WTC11 (cell line): ENCODE measurements around the gene SENP1. TPM values are rescaled to one million over a fixed set of nuclear protein-coding genes. Genes with fewer than 3 reads are reported as not detected.

ENCODE experiments used
- ATAC-seq: fragments of 200-7000 bp; cut with Tn5 transposase; 2 replicates; pipeline ENCODE4 v1.10.0; 2021; ENCODE audit warnings: mild to moderate bottlenecking, moderate library complexity
- CTCF ChIA-PET: fragments of 300-600 bp; sonication (Branson Sonifier 250); formaldehyde crosslinking; loops from one replicate; lab custom pipeline; 2021; ENCODE audit warnings: antibody characterized with exemption; lab: Charles Lee
- POLR2A ChIA-PET: fragments of 350-600 bp; sonication (Branson Sonifier 250); formaldehyde crosslinking; loops from one replicate; lab custom pipeline; 2021; ENCODE audit warnings: antibody characterized with exemption; lab: Charles Lee
- DNase-seq: peaks from one replicate; pipeline ENCODE4 v3.0.0; 2021; ENCODE audit warnings: low spot score
- H3K27ac Mint-ChIP-seq: 2 replicates; pipeline ENCODE4 v1.8.0; 2021; ENCODE audit warnings: mixed read lengths
- H3K27me3 Mint-ChIP-seq: 2 replicates; pipeline ENCODE4 v1.8.0; 2021; ENCODE audit warnings: low read depth, mild to moderate bottlenecking, moderate library complexity, mixed read lengths
- H3K36me3 Mint-ChIP-seq: 2 replicates; pipeline ENCODE4 v1.8.0; 2021; ENCODE audit warnings: mixed read lengths
- H3K4me1 Mint-ChIP-seq: 2 replicates; pipeline ENCODE4 v1.8.0; 2022; ENCODE audit warnings: mixed read lengths
- H3K4me3 Mint-ChIP-seq: 2 replicates; pipeline ENCODE4 v1.8.0; 2021; ENCODE audit warnings: mild to moderate bottlenecking, moderate library complexity, mixed read lengths
- H3K9me3 Mint-ChIP-seq: 2 replicates; pipeline ENCODE4 v1.8.0; 2021; ENCODE audit warnings: mixed read lengths
- ATF6 ChIP-seq: sonication (generic); formaldehyde crosslinking; IDR thresholded peaks from 2 replicates; pipeline ENCODE4 v1.8.1; 2023; ENCODE audit warnings: mild to moderate bottlenecking, missing genetic modification reagents
- CREB1 ChIP-seq: sonication (generic); formaldehyde crosslinking; IDR thresholded peaks from 2 replicates; pipeline ENCODE4 v1.8.0; 2023; ENCODE audit warnings: mild to moderate bottlenecking, missing genetic modification reagents
- ESRRA ChIP-seq: sonication (generic); formaldehyde crosslinking; IDR thresholded peaks from 2 replicates; pipeline ENCODE4 v1.8.1; 2022; ENCODE audit warnings: mild to moderate bottlenecking, missing genetic modification reagents, borderline replicate concordance
- HMGA2 ChIP-seq: fragments of 250-450 bp; sonication (Bioruptor Pico); IDR thresholded peaks from 2 replicates; pipeline ENCODE4 v1.4.0; 2021; ENCODE audit warnings: mild to moderate bottlenecking, moderate library complexity
- KAT7 ChIP-seq: sonication (generic); formaldehyde crosslinking; IDR thresholded peaks from 2 replicates; pipeline ENCODE4 v1.8.1; 2023; ENCODE audit warnings: missing genetic modification reagents, mild to moderate bottlenecking, borderline replicate concordance
- MAX ChIP-seq: sonication (generic); formaldehyde crosslinking; IDR thresholded peaks from 2 replicates; pipeline ENCODE4 v1.8.0; 2022; ENCODE audit warnings: mild to moderate bottlenecking, missing genetic modification reagents
- SP1 ChIP-seq: sonication (generic); formaldehyde crosslinking; conservative IDR thresholded peaks from 2 replicates; pipeline ENCODE4 v1.8.1; 2022; ENCODE audit warnings: missing genetic modification reagents
- ZMAT4 ChIP-seq: fragments of 250-450 bp; sonication (Bioruptor Pico); IDR thresholded peaks from 2 replicates; pipeline ENCODE4 v1.9.0; 2021; ENCODE audit warnings: mild to moderate bottlenecking
- ZNF317 ChIP-seq: sonication (generic); formaldehyde crosslinking; IDR thresholded peaks from 2 replicates; pipeline ENCODE4 v1.8.1; 2023; ENCODE audit warnings: low read depth, mild to moderate bottlenecking, moderate library complexity, missing genetic modification reagents, borderline replicate concordance
- ZNF532 ChIP-seq: fragments of 250-450 bp; sonication (Bioruptor Pico); IDR thresholded peaks from 2 replicates; pipeline ENCODE4 v1.9.0; 2021; ENCODE audit warnings: mild to moderate bottlenecking, borderline replicate concordance
- ZNF671 ChIP-seq: fragments of 250-450 bp; sonication (Bioruptor Pico); IDR thresholded peaks from 2 replicates; pipeline ENCODE4 v1.8.0; 2021; ENCODE audit warnings: mild to moderate bottlenecking
- total RNA-seq: library from RNA; stranded (reverse); gene quantifications from 3 replicates; pipeline ENCODE4 v1.2.3, GENCODE V29; 2021
- TF ChIP-seq, protein P1 (sequence below): sonication (generic); formaldehyde crosslinking; IDR thresholded peaks from 2 replicates; pipeline ENCODE4 v1.8.1; 2022; ENCODE audit warnings: low read depth, mild to moderate bottlenecking, moderate library complexity, missing genetic modification reagents, borderline replicate concordance
- TF ChIP-seq, protein P2 (sequence below): sonication (generic); formaldehyde crosslinking; IDR thresholded peaks from 2 replicates; pipeline ENCODE4 v1.8.1; 2023; ENCODE audit warnings: mild to moderate bottlenecking, missing genetic modification reagents
- TF ChIP-seq, protein P3 (sequence below): sonication (generic); formaldehyde crosslinking; IDR thresholded peaks from 2 replicates; pipeline ENCODE4 v1.8.1; 2022; ENCODE audit warnings: mild to moderate bottlenecking, moderate library complexity, missing genetic modification reagents
- TF ChIP-seq, protein P4 (sequence below): sonication (generic); formaldehyde crosslinking; IDR thresholded peaks from 2 replicates; pipeline ENCODE4 v1.8.0; 2023; ENCODE audit warnings: missing genetic modification reagents, mild to moderate bottlenecking, borderline replicate concordance
- TF ChIP-seq, protein P5 (sequence below): sonication (generic); formaldehyde crosslinking; IDR thresholded peaks from 2 replicates; pipeline ENCODE4 v1.8.0; 2022; ENCODE audit warnings: mild to moderate bottlenecking, missing genetic modification reagents

The SENP1 gene
- total RNA-seq, 1 experiment from 2014 or later = 20.4 TPM

DNA sequence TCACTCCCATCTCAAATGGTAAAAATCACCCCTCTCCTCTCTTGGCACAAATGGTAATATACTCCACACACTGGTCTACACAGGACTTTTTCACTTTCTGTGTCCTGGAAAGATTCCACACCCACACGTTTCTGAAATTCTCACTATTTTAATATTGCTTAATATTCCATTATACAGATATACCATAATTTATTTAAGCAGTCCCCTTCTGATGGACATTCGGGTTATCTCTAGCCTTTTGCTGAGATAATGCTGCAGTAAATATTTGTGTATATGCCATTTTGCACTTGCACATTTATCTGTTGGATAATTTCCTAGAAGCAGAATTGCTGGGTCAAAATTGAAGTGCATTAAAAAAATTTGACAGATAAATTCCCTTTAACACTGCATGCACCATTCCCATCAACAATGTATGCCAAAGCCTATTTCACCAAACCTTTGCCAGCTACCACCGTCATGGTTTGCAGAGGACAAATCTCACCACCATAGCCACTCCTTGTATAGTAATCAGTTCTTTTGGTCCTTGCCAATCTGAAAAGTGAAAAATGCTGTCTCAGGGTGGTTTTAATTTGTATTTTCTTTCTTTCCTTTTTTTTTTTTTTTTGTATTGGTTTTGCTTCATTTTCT is 86.1 kb downstream of the SENP1 start:
- CTCF ChIA-PET = no interaction called here
- POLR2A ChIA-PET = no interaction called here

More for the DNA sequence above, 86.1 kb downstream of the SENP1 start:
- Mint-ChIP-seq H3K9me3 (no peaks in the 10 kb centered on the region), H3K4me3 (no peak overlapping the region), H3K27ac (no peak overlapping the region), H3K27me3 (peaks cover 100% of the 10 kb centered on the region), H3K36me3 (no peaks in the 10 kb centered on the region), H3K4me1 (peaks cover 21% of the 10 kb centered on the region)
- DNase-seq (no peak), ATAC-seq (no peak)
- TF ChIP-seq, protein P1, sequence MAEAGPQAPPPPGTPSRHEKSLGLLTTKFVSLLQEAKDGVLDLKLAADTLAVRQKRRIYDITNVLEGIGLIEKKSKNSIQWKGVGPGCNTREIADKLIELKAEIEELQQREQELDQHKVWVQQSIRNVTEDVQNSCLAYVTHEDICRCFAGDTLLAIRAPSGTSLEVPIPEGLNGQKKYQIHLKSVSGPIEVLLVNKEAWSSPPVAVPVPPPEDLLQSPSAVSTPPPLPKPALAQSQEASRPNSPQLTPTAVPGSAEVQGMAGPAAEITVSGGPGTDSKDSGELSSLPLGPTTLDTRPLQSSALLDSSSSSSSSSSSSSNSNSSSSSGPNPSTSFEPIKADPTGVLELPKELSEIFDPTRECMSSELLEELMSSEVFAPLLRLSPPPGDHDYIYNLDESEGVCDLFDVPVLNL (CRISPR knock-in tag) = no peak
- TF ChIP-seq MAX (CRISPR knock-in tag) = no peak
- TF ChIP-seq, protein P2, sequence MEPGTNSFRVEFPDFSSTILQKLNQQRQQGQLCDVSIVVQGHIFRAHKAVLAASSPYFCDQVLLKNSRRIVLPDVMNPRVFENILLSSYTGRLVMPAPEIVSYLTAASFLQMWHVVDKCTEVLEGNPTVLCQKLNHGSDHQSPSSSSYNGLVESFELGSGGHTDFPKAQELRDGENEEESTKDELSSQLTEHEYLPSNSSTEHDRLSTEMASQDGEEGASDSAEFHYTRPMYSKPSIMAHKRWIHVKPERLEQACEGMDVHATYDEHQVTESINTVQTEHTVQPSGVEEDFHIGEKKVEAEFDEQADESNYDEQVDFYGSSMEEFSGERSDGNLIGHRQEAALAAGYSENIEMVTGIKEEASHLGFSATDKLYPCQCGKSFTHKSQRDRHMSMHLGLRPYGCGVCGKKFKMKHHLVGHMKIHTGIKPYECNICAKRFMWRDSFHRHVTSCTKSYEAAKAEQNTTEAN = no peak
- no peak for TF ChIP-seq CREB1
- TF ChIP-seq ZNF532 (CRISPR knock-in tag) = no peak
- TF ChIP-seq ATF6 (CRISPR knock-in tag) = no peak
- no peak for TF ChIP-seq HMGA2
- TF ChIP-seq ZMAT4 (CRISPR knock-in tag) = no peak
- TF ChIP-seq ZNF317 (CRISPR knock-in tag) = no peak
- TF ChIP-seq, protein P3, sequence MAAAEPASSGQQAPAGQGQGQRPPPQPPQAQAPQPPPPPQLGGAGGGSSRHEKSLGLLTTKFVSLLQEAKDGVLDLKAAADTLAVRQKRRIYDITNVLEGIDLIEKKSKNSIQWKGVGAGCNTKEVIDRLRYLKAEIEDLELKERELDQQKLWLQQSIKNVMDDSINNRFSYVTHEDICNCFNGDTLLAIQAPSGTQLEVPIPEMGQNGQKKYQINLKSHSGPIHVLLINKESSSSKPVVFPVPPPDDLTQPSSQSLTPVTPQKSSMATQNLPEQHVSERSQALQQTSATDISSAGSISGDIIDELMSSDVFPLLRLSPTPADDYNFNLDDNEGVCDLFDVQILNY = no peak
- TF ChIP-seq KAT7 (CRISPR knock-in tag) = no peak
- TF ChIP-seq ESRRA (CRISPR knock-in tag) = no peak
- TF ChIP-seq SP1 (CRISPR knock-in tag) = no peak
- no peak for TF ChIP-seq ZNF671 (CRISPR knock-in tag)
- TF ChIP-seq, protein P4, sequence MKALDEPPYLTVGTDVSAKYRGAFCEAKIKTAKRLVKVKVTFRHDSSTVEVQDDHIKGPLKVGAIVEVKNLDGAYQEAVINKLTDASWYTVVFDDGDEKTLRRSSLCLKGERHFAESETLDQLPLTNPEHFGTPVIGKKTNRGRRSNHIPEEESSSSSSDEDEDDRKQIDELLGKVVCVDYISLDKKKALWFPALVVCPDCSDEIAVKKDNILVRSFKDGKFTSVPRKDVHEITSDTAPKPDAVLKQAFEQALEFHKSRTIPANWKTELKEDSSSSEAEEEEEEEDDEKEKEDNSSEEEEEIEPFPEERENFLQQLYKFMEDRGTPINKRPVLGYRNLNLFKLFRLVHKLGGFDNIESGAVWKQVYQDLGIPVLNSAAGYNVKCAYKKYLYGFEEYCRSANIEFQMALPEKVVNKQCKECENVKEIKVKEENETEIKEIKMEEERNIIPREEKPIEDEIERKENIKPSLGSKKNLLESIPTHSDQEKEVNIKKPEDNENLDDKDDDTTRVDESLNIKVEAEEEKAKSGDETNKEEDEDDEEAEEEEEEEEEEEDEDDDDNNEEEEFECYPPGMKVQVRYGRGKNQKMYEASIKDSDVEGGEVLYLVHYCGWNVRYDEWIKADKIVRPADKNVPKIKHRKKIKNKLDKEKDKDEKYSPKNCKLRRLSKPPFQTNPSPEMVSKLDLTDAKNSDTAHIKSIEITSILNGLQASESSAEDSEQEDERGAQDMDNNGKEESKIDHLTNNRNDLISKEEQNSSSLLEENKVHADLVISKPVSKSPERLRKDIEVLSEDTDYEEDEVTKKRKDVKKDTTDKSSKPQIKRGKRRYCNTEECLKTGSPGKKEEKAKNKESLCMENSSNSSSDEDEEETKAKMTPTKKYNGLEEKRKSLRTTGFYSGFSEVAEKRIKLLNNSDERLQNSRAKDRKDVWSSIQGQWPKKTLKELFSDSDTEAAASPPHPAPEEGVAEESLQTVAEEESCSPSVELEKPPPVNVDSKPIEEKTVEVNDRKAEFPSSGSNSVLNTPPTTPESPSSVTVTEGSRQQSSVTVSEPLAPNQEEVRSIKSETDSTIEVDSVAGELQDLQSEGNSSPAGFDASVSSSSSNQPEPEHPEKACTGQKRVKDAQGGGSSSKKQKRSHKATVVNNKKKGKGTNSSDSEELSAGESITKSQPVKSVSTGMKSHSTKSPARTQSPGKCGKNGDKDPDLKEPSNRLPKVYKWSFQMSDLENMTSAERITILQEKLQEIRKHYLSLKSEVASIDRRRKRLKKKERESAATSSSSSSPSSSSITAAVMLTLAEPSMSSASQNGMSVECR = no peak
- TF ChIP-seq, protein P5, sequence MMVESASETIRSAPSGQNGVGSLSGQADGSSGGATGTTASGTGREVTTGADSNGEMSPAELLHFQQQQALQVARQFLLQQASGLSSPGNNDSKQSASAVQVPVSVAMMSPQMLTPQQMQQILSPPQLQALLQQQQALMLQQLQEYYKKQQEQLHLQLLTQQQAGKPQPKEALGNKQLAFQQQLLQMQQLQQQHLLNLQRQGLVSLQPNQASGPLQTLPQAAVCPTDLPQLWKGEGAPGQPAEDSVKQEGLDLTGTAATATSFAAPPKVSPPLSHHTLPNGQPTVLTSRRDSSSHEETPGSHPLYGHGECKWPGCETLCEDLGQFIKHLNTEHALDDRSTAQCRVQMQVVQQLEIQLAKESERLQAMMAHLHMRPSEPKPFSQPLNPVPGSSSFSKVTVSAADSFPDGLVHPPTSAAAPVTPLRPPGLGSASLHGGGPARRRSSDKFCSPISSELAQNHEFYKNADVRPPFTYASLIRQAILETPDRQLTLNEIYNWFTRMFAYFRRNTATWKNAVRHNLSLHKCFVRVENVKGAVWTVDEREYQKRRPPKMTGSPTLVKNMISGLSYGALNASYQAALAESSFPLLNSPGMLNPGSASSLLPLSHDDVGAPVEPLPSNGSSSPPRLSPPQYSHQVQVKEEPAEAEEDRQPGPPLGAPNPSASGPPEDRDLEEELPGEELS (CRISPR knock-in tag) = no peak
